Measurements from ENCODE around the gene BET1L.
"Not testable (repeated sequence)": the region's sequence is repeated elsewhere in the genome, so short reads cannot be mapped to it uniquely, and the experiment has no call there.

BET1L gene

GRCh38 chr11:225734-226453 is 18.7 kb upstream of the BET1L start:
- peak; percentile 26 for DNase-seq

- peak; percentile 30 for DNase-seq
These were observed 17.2 kb upstream of the BET1L start for GRCh38 chr11:224424-224823.

- DNase-seq, result peak; percentile 38
These were observed 16.7 kb upstream of the BET1L start for GRCh38 chr11:223884-224283.

- DNase-seq, result peak; percentile 45
These were observed 16.0 kb upstream of the BET1L start for GRCh38 chr11:223026-223789.

GRCh38 chr11:221998-222789 is 15.0 kb upstream of the BET1L start:
- peak; percentile 48 for DNase-seq

- DNase-seq, result peak; percentile 21
These were observed 14.3 kb upstream of the BET1L start for GRCh38 chr11:221539-221938.

GRCh38 chr11:220641-221215 is 13.5 kb upstream of the BET1L start:
- DNase-seq, result not testable (repeated sequence)

- no peak for DNase-seq
These were observed 11.8 kb upstream of the BET1L start for GRCh38 chr11:218815-219593.

GRCh38 chr11:217704-218103 is 10.5 kb upstream of the BET1L start:
- DNase-seq, result no peak

GRCh38 chr11:216081-216974 is 9.1 kb upstream of the BET1L start:
- no peak for DNase-seq

GRCh38 chr11:215581-216037 is 8.4 kb upstream of the BET1L start:
- DNase-seq, result no peak

GRCh38 chr11:214083-214482 is 6.9 kb upstream of the BET1L start:
- DNase-seq, result no peak

GRCh38 chr11:213111-213510 is 5.9 kb upstream of the BET1L start:
- DNase-seq, result no peak

GRCh38 chr11:212150-213100 is 5.2 kb upstream of the BET1L start:
- no peak for DNase-seq

- DNase-seq, result no peak
These were observed 4.5 kb upstream of the BET1L start for GRCh38 chr11:211741-212140.

- no peak for DNase-seq
These were observed 4.1 kb upstream of the BET1L start for GRCh38 chr11:211295-211694.

GRCh38 chr11:210803-211180 is 3.6 kb upstream of the BET1L start:
- DNase-seq, result no peak

GRCh38 chr11:210122-210802 is 3.1 kb upstream of the BET1L start:
- no peak for DNase-seq
